Panc1 (cell line): ENCODE results near the gene JPT2.

Source experiments
- CTCF ChIP-seq: fragments of 450-650 bp; IDR thresholded peaks from 2 replicates; pipeline ENCODE4 v1.5.1; 2017; ENCODE audit warnings: mild to moderate bottlenecking
- POLR2AphosphoS5 ChIP-seq: IDR thresholded peaks from 2 replicates; pipeline ENCODE4 v1.6.1; 2012; ENCODE audit warnings: mild to moderate bottlenecking, low read depth, low read length, moderate library complexity
- REST ChIP-seq, 2 experiments: IDR thresholded peaks; 2 replicates each; pipeline ENCODE4 v1.6.1; 2011 to 2012; ENCODE audit warnings: low read depth in 2 of 2, control low read depth in 1 of 2, low read length in 1 of 2, mild to moderate bottlenecking in 1 of 2, moderate library complexity in 1 of 2; ENCODE audit not compliant: insufficient read depth in 1 of 2
- SIN3A ChIP-seq: IDR thresholded peaks from 2 replicates; pipeline ENCODE4 v1.6.1; 2012; ENCODE audit warnings: low read depth, mild to moderate bottlenecking, low read length, moderate library complexity, borderline replicate concordance; ENCODE audit not compliant: insufficient read depth
- TCF7L2 ChIP-seq: IDR thresholded peaks from 2 replicates; pipeline ENCODE4 v1.6.1; 2011; ENCODE audit warnings: mild to moderate bottlenecking, low read depth, low read length, inconsistent platforms

- TF ChIP-seq TCF7L2 (no peak), REST (IDR thresholded peaks at IDR 0.05; ENCODE audit: insufficient read depth in 1 of 2, low read depth in 2 of 2, low read length in 1 of 2) (no peak), CTCF (no peak), POLR2AphosphoS5 (no peak), SIN3A (no peak)
Measured at GRCh38 chr16:1741553-1742165, 63.6 kb downstream of the JPT2 start.
